H1 (cell line): ENCODE results near the gene SOX15. TPM values are rescaled to one million over a fixed set of nuclear protein-coding genes. Genes with fewer than 3 reads are reported as not detected.

Experiments
- TEAD4 ChIP-seq: IDR thresholded peaks from 2 replicates; pipeline ENCODE4 v1.6.1; 2012; ENCODE audit warnings: low read depth, low read length, inconsistent platforms, mixed read lengths
- polyA plus RNA-seq, 7 experiments: library from polyadenylated mRNA; depleted of rRNA in 3 of 7; stranded (reverse) in 5 of 7; unstranded in 2 of 7; fragments of >200 nt in 5 of 7; fragments of 200-250 nt in 2 of 7; gene quantifications; 1 replicate in 5 of 7; 2 replicates in 1 of 7; 4 replicates in 1 of 7; pipeline versions ENCODE4 v1.2.1 to v1.2.3, GENCODE V29; 2011 to 2013; ENCODE audit warnings: missing spikeins in 2 of 7, mixed read lengths in 2 of 7
- total RNA-seq: library from RNA; stranded (reverse); fragmentation: NEBNext Ultra II Directional; extraction: Animal tissue kit (Norgen Biotek cat#: 25700); gene quantifications from 2 replicates; pipeline ENCODE4 v1.2.1, GENCODE V29; 2021

Gene SOX15
- total and polyA plus RNA-seq, 2 of the 8 experiments (the other 6 are each of a cell fraction or from before 2014, with no cell fraction given): 14.3 to 26.8 TPM

GRCh38 chr17:7556627-7557026, 33.3 kb downstream of the SOX15 start (continued):
- TF ChIP-seq TEAD4: no peak
